DMS153 treated with DMSO at 0.1 percent for 48 hours (cell line): Measurements from ENCODE around the gene ILDR2.

ENCODE experiments used
- DNase-seq: peaks from one replicate; lab custom pipeline; 2025; ENCODE audit not compliant: unreplicated experiment; lab: John Stamatoyannopoulos, UW

Gene ILDR2

GRCh38 chr1:166971252-166971651 is 4.1 kb downstream of the ILDR2 start:
- no peak for DNase-seq

- DNase-seq = no peak
These were observed 6.2 kb downstream of the ILDR2 start for GRCh38 chr1:166969074-166969677.

GRCh38 chr1:166960858-166961474 is 14.4 kb downstream of the ILDR2 start:
- no peak for DNase-seq

- no peak for DNase-seq
These were observed 18.5 kb downstream of the ILDR2 start for GRCh38 chr1:166956872-166957271.

GRCh38 chr1:166956057-166956850 is 19.1 kb downstream of the ILDR2 start:
- DNase-seq = no peak

- no peak for DNase-seq
These were observed 21.8 kb downstream of the ILDR2 start for GRCh38 chr1:166953491-166953890.

GRCh38 chr1:166952002-166952746 is 23.2 kb downstream of the ILDR2 start:
- no peak for DNase-seq

- no peak for DNase-seq
These were observed 24.3 kb downstream of the ILDR2 start for GRCh38 chr1:166951050-166951449.

GRCh38 chr1:166950156-166950555 is 25.2 kb downstream of the ILDR2 start:
- no peak for DNase-seq

GRCh38 chr1:166948856-166949350 is 26.4 kb downstream of the ILDR2 start:
- DNase-seq = no peak

- DNase-seq = peak; percentile 43
These were observed 27.8 kb downstream of the ILDR2 start for GRCh38 chr1:166947398-166948043.

- DNase-seq = no peak
These were observed 31.0 kb downstream of the ILDR2 start for GRCh38 chr1:166944186-166944967.

GRCh38 chr1:166939741-166940375 is 35.5 kb downstream of the ILDR2 start:
- DNase-seq = no peak

- DNase-seq = no peak
These were observed 37.4 kb downstream of the ILDR2 start for GRCh38 chr1:166937962-166938361.

- DNase-seq = no peak
These were observed 38.0 kb downstream of the ILDR2 start for GRCh38 chr1:166937329-166937728.

- no peak for DNase-seq
These were observed 41.7 kb downstream of the ILDR2 start for GRCh38 chr1:166933633-166934032.

- no peak for DNase-seq
These were observed 42.2 kb downstream of the ILDR2 start for GRCh38 chr1:166933140-166933539.

GRCh38 chr1:166929911-166930310 is 45.4 kb downstream of the ILDR2 start:
- no peak for DNase-seq

- DNase-seq = no peak
These were observed 47.6 kb downstream of the ILDR2 start for GRCh38 chr1:166927701-166928100.
